ENCODE data around the gene VKORC1L1. TPM values are rescaled to one million over a fixed set of nuclear protein-coding genes. Genes with fewer than 3 reads are reported as not detected.

Gene VKORC1L1
- total RNA-seq, 3 donors from 2014 or later (not counting 1 experiment from before 2014, with no cell fraction given), result 5.7 to 8.2 (median 7.1) TPM

GRCh38 chr7:65951837-65952578 is 79.1 kb downstream of the VKORC1L1 start:
- Histone ChIP-seq H3K36me3 (ENCODE audit: control insufficient read depth, insufficient read depth, low read length) (peaks cover 8% of the 10 kb centered on the region), H3K27me3 (ENCODE audit: control insufficient read depth, insufficient read depth, low read length) (no peaks in the 10 kb centered on the region), H3K4me3 (ENCODE audit: low read length) (no peak overlapping the region), H3K27ac (ENCODE audit: low read length) (no peak overlapping the region), H3K9me3 (ENCODE audit: control insufficient read depth, insufficient read depth, low read length) (no peaks in the 10 kb centered on the region), H3K4me1 (ENCODE audit: control insufficient read depth, insufficient read depth, low read length) (no peaks in the 10 kb centered on the region)
- no peak overlapping the region for H3K4me3 Mint-ChIP-seq
- H3K9me3 Mint-ChIP-seq, result no peaks in the 10 kb centered on the region
- DNase-seq (no peak), ATAC-seq (no peak)
- intact Hi-C loops (cut with micrococcal nuclease), result no loop called here
- peaks cover 0 to 1% of the 10 kb centered on the region in 2 donors for H3K4me1 Mint-ChIP-seq
- no peak overlapping the region for H3K27ac Mint-ChIP-seq
- 96% methylated on average over 8 of the region's 9 CpGs for WGBS (ENCODE audit: insufficient coverage)
- TF ChIP-seq, protein P1, sequence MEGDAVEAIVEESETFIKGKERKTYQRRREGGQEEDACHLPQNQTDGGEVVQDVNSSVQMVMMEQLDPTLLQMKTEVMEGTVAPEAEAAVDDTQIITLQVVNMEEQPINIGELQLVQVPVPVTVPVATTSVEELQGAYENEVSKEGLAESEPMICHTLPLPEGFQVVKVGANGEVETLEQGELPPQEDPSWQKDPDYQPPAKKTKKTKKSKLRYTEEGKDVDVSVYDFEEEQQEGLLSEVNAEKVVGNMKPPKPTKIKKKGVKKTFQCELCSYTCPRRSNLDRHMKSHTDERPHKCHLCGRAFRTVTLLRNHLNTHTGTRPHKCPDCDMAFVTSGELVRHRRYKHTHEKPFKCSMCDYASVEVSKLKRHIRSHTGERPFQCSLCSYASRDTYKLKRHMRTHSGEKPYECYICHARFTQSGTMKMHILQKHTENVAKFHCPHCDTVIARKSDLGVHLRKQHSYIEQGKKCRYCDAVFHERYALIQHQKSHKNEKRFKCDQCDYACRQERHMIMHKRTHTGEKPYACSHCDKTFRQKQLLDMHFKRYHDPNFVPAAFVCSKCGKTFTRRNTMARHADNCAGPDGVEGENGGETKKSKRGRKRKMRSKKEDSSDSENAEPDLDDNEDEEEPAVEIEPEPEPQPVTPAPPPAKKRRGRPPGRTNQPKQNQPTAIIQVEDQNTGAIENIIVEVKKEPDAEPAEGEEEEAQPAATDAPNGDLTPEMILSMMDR (IDR thresholded peaks at IDR 0.05), result no peak
- H3K36me3 Mint-ChIP-seq, result no peaks in the 10 kb centered on the region
- H3K27me3 Mint-ChIP-seq (ENCODE audit: low read depth in 2 of 2), result no peaks in the 10 kb centered on the region

GRCh38 chr7:65953001-65953720 is 80.3 kb downstream of the VKORC1L1 start:
- Mint-ChIP-seq H3K27me3 (ENCODE audit: low read depth in 2 of 2) (no peaks in the 10 kb centered on the region), H3K4me3 (no peak overlapping the region), H3K9me3 (no peaks in the 10 kb centered on the region), H3K27ac (no peak overlapping the region), H3K4me1 (no peaks in the 10 kb centered on the region), H3K36me3 (no peaks in the 10 kb centered on the region)
- TF ChIP-seq, protein P1 (IDR thresholded peaks at IDR 0.05), result no peak
- 76% methylated on average over 5 of the region's 5 CpGs for WGBS (ENCODE audit: insufficient coverage)
- no peak for DNase-seq
- intact Hi-C loops (cut with micrococcal nuclease), result no loop called here
- H3K4me1 ChIP-seq (ENCODE audit: control insufficient read depth, insufficient read depth, low read length), result no peaks in the 10 kb centered on the region
- peaks cover 8% of the 10 kb centered on the region for H3K36me3 ChIP-seq (ENCODE audit: control insufficient read depth, insufficient read depth, low read length)
- no peaks in the 10 kb centered on the region for H3K9me3 ChIP-seq (ENCODE audit: control insufficient read depth, insufficient read depth, low read length)
- no peak overlapping the region for H3K4me3 ChIP-seq (ENCODE audit: low read length)
- H3K27me3 ChIP-seq (ENCODE audit: control insufficient read depth, insufficient read depth, low read length), result no peaks in the 10 kb centered on the region
- no peak overlapping the region for H3K27ac ChIP-seq (ENCODE audit: low read length)
- no peak for ATAC-seq

GRCh38 chr7:65953890-65954450 is 81.1 kb downstream of the VKORC1L1 start:
- Mint-ChIP-seq H3K27me3 (ENCODE audit: low read depth in 2 of 2) (no peaks in the 10 kb centered on the region), H3K4me1 (no peaks in the 10 kb centered on the region), H3K9me3 (no peaks in the 10 kb centered on the region), H3K4me3 (no peak overlapping the region), H3K36me3 (no peaks in the 10 kb centered on the region), H3K27ac (no peak overlapping the region)
- intact Hi-C loops (cut with micrococcal nuclease), result no loop called here
- Histone ChIP-seq H3K9me3 (ENCODE audit: control insufficient read depth, insufficient read depth, low read length) (no peaks in the 10 kb centered on the region), H3K4me3 (ENCODE audit: low read length) (no peak overlapping the region), H3K27ac (ENCODE audit: low read length) (no peak overlapping the region), H3K36me3 (ENCODE audit: control insufficient read depth, insufficient read depth, low read length) (peaks cover 12% of the 10 kb centered on the region), H3K4me1 (ENCODE audit: control insufficient read depth, insufficient read depth, low read length) (no peaks in the 10 kb centered on the region), H3K27me3 (ENCODE audit: control insufficient read depth, insufficient read depth, low read length) (no peaks in the 10 kb centered on the region)
- WGBS (ENCODE audit: insufficient coverage), result 95% methylated on average over 13 of the region's 15 CpGs
- TF ChIP-seq, protein P1 (IDR thresholded peaks at IDR 0.05), result no peak
- no peak for ATAC-seq
- no peak for DNase-seq

All from natural killer cell (primary cell).